Tibial nerve (tissue), 4 donors: ENCODE data around the gene PTDSS2. TPM values are rescaled to one million over a fixed set of nuclear protein-coding genes. Genes with fewer than 3 reads are reported as not detected.

Experiments used
- DNase-seq, 2 donors: peaks; one replicate each; pipeline ENCODE4 v3.0.0-alpha.2; 2019; ENCODE audit warnings: low spot score in 2 of 2
- H3K27ac ChIP-seq, 4 donors: fragments of 200-600 bp; sonication (generic) in 3 of 4; one replicate each; pipeline ENCODE4 v1.5.1; 2017 to 2019; ENCODE audit warnings: mild to moderate bottlenecking in 1 of 4
- H3K27me3 ChIP-seq, 2 donors: fragments of 200-600 bp; sonication (generic) in 1 of 2; one replicate each; pipeline versions ENCODE4 v1.5.1 to v1.6.0; 2017 to 2019
- H3K36me3 ChIP-seq, 3 donors: fragments of 200-600 bp; sonication (generic); one replicate each; pipeline ENCODE4 v1.5.1; 2018 to 2019
- H3K4me1 ChIP-seq, 4 donors: fragments of 200-600 bp; sonication (generic) in 3 of 4; one replicate each; pipeline ENCODE4 v1.5.1; 2017 to 2019
- H3K4me3 ChIP-seq, 4 donors: fragments of 200-600 bp; sonication (generic) in 3 of 4; one replicate each; pipeline ENCODE4 v1.5.1; 2017 to 2019; ENCODE audit warnings: mild to moderate bottlenecking in 1 of 4, moderate library complexity in 1 of 4
- H3K9me3 ChIP-seq, 4 donors: fragments of 200-600 bp; sonication (generic) in 3 of 4; one replicate each; pipeline ENCODE4 v1.5.1; 2017 to 2019
- CTCF ChIP-seq, 5 experiments: fragments of 200-600 bp in 3 of 5; fragments of 450-650 bp in 2 of 5; sonication (generic) in 3 of 5; IDR thresholded peaks; one replicate each; pipeline ENCODE4 v1.5.1; 2016 to 2019; ENCODE audit warnings: antibody characterized with exemption in 5 of 5, mild to moderate bottlenecking in 3 of 5, moderate library complexity in 2 of 5
- EP300 ChIP-seq, 2 donors: sonication (generic); formaldehyde crosslinking; IDR thresholded peaks; one replicate each; pipeline ENCODE4 v1.6.1; 2017; ENCODE audit warnings: antibody characterized with exemption in 2 of 2, mild to moderate bottlenecking in 1 of 2
- POLR2A ChIP-seq, 2 donors: fragments of 450-650 bp; IDR thresholded peaks; one replicate each; pipeline ENCODE4 v1.6.1; 2017; ENCODE audit warnings: antibody characterized with exemption in 2 of 2, mild to moderate bottlenecking in 2 of 2, moderate library complexity in 2 of 2
- WGBS, 2 donors: methylation state at CpG; one replicate each; pipeline ENCODE4 v1.1.5; 2018; 5-methylcytosine and 5-hydroxymethylcytosine counted together
- small RNA-seq: library from RNA; depleted of rRNA; stranded (forward); fragments of <200 nt; gene quantifications from one replicate; pipeline ENCODE3, GENCODE V24; 2016
- total RNA-seq, 4 donors: library from RNA; depleted of rRNA; stranded (reverse); fragments of >200 nt; gene quantifications; one replicate each; pipeline ENCODE4 v1.1.0, GENCODE V29; 2016

Gene PTDSS2
- total RNA-seq, 4 donors from 2014 or later, result 54.2 to 100 (median 63.9) TPM

- WGBS, 2 donors, result 6 to 8% methylated on average over 47 to 60 of the region's 93 CpGs
- Histone ChIP-seq H3K9me3 (no peaks in the 10 kb centered on the region), H3K4me3 (peak within 1 kb of the TSS; percentile 15 to 98 (median 73)), H3K36me3 (peaks cover 0 to 20% (median 0%) of the 10 kb centered on the region in 3 donors), H3K4me1 (peaks cover 0 to 46% (median 31%) of the 10 kb centered on the region in 4 donors), H3K27me3 (no peaks in the 10 kb centered on the region), H3K27ac (peak within 1 kb of the TSS; percentile 51 to 92 (median 89))
- TF ChIP-seq CTCF (IDR thresholded peaks at IDR 0.05) (no peak), EP300 (IDR thresholded peaks at IDR 0.05) (peak; percentile 62 to 64), POLR2A (IDR thresholded peaks at IDR 0.05) (peak in 1 of 2 donors; percentile 40)
- peak; percentile 49 to 51 for DNase-seq
These were observed 87.0 kb downstream of the PTDSS2 start, which contains the start of gene LRRC56 for GRCh38 chr11:536841-537621. Gene LRRC56 (plus strand): TSS chr11:537527. CDS start chr11:540685, 3,158 bp downstream.

- Histone ChIP-seq H3K27me3 (no peaks in the 10 kb centered on the region), H3K36me3 (peaks cover 0 to 13% (median 0%) of the 10 kb centered on the region in 3 donors), H3K9me3 (no peaks in the 10 kb centered on the region), H3K27ac (peak overlapping the region in 2 of 4 donors; percentile 10 to 86), H3K4me3 (peak overlapping the region; percentile 15 to 98 (median 73)), H3K4me1 (peaks cover 0 to 43% (median 31%) of the 10 kb centered on the region in 4 donors)
- TF ChIP-seq CTCF (IDR thresholded peaks at IDR 0.05), result no peak
- TF ChIP-seq EP300 (IDR thresholded peaks at IDR 0.05), result no peak
- no peak for TF ChIP-seq POLR2A (IDR thresholded peaks at IDR 0.05)
- 40 to 64% methylated on average over 10 to 15 of the region's 19 CpGs for WGBS, 2 donors
- no peak for DNase-seq
These were observed 87.7 kb downstream of the PTDSS2 start for GRCh38 chr11:537622-538430.

GRCh38 chr11:538431-539051, 88.5 kb downstream of the PTDSS2 start:
- no peak overlapping the region for H3K4me3 ChIP-seq
- H3K27me3 ChIP-seq, result no peaks in the 10 kb centered on the region
- 85 to 90% methylated on average over 20 of the region's 20 CpGs for WGBS, 2 donors
- H3K9me3 ChIP-seq, result no peaks in the 10 kb centered on the region
- peaks cover 0 to 35% (median 31%) of the 10 kb centered on the region in 4 donors for H3K4me1 ChIP-seq
- H3K36me3 ChIP-seq, result peaks cover 0 to 5% (median 0%) of the 10 kb centered on the region in 3 donors
- no peak overlapping the region for H3K27ac ChIP-seq
- no peak for DNase-seq
- TF ChIP-seq CTCF (IDR thresholded peaks at IDR 0.05) (no peak), EP300 (IDR thresholded peaks at IDR 0.05) (no peak), POLR2A (IDR thresholded peaks at IDR 0.05) (no peak)

- 84 to 96% methylated on average over 2 to 8 of the region's 8 CpGs for WGBS, 2 donors
- no peak for TF ChIP-seq EP300 (IDR thresholded peaks at IDR 0.05)
- TF ChIP-seq POLR2A (IDR thresholded peaks at IDR 0.05), result no peak
- no peak for TF ChIP-seq CTCF (IDR thresholded peaks at IDR 0.05)
- Histone ChIP-seq H3K4me3 (no peak overlapping the region), H3K27ac (no peak overlapping the region), H3K36me3 (no peaks in the 10 kb centered on the region), H3K9me3 (no peaks in the 10 kb centered on the region), H3K4me1 (peaks cover 0 to 24% (median 22%) of the 10 kb centered on the region in 4 donors), H3K27me3 (no peaks in the 10 kb centered on the region)
- no peak for DNase-seq
These were observed 89.9 kb downstream of the PTDSS2 start for GRCh38 chr11:539971-540481.

Small RNA genes lying within 50 kb of the gene (small RNA-seq; reads per million reads assigned to genes)
- gene RN7SL838P, result not detected

Other genes with a start within 250 kb of the PTDSS2 start
- 10 to 100 TPM; 30.9 to 43.9 (median 38.7) TPM for gene BET1L, start 242.9 kb upstream of the PTDSS2 start, total RNA-seq
- gene RIC8A, start 242.6 kb upstream of the PTDSS2 start, total RNA-seq, result 100 to 1,000 TPM in 3 of 4 donors, 10 to 100 TPM in 1; 69.0 to 118 (median 101) TPM
- gene SIRT3, start 213.9 kb upstream of the PTDSS2 start, total RNA-seq, result 10 to 100 TPM; 14.9 to 23.4 (median 17.5) TPM
- 100 to 1,000 TPM in 3 of 4 donors, 10 to 100 TPM in 1; 72.0 to 136 (median 120) TPM for gene PSMD13, start 213.3 kb upstream of the PTDSS2 start, total RNA-seq
- gene NLRP6, start 171.9 kb upstream of the PTDSS2 start, total RNA-seq, result 1 to 10 TPM; 1.0 to 3.3 (median 1.7) TPM
- 100 to 1,000 TPM in 1 of 4 donors, 10 to 100 TPM in 3; 43.7 to 166 (median 55.6) TPM for gene PGGHG, start 161.2 kb upstream of the PTDSS2 start, total RNA-seq
- gene IFITM5, start 150.8 kb upstream of the PTDSS2 start, total RNA-seq, result not detected
- 100 to 1,000 TPM; 258 to 624 (median 292) TPM for gene IFITM2, start 142.5 kb upstream of the PTDSS2 start, total RNA-seq
- 100 to 1,000 TPM; 216 to 431 (median 256) TPM for gene IFITM1, start 136.2 kb upstream of the PTDSS2 start, total RNA-seq
- gene IFITM3, start 129.4 kb upstream of the PTDSS2 start, total RNA-seq, result 100 to 1,000 TPM; 258 to 816 (median 325) TPM
- gene B4GALNT4, start 80.8 kb upstream of the PTDSS2 start, total RNA-seq, result 10 to 100 TPM in 2 of 4 donors, 1 to 10 TPM in 2; 7.1 to 22.2 (median 14.1) TPM
- 10 to 100 TPM in 3 of 4 donors, 1 to 10 TPM in 1; 4.6 to 16.2 (median 13.5) TPM for gene PKP3, start 56.1 kb upstream of the PTDSS2 start, total RNA-seq
- 10 to 100 TPM; 29.1 to 81.1 (median 69.3) TPM for gene SIGIRR, start 35.3 kb upstream of the PTDSS2 start, total RNA-seq
- gene ANO9, start 8.3 kb upstream of the PTDSS2 start, total RNA-seq, result under 1 TPM in 3 of 4 donors, not detected in 1; 0.78 to 0.90 (median 0.87) TPM
- gene RNH1, start 57.0 kb downstream of the PTDSS2 start, total RNA-seq, result 100 to 1,000 TPM; 220 to 303 (median 281) TPM
- 10 to 100 TPM; 64.3 to 71.1 (median 68.1) TPM for gene HRAS, start 85.3 kb downstream of the PTDSS2 start, total RNA-seq
- 1 to 10 TPM in 1 of 4 donors, under 1 TPM in 2, not detected in 1; 0.22 to 1.4 (median 0.60) TPM for gene LRRC56, start 87.2 kb downstream of the PTDSS2 start, total RNA-seq
- 1 to 10 TPM; 1.3 to 5.9 (median 3.2) TPM for gene LMNTD2, start 110.5 kb downstream of the PTDSS2 start, total RNA-seq
- 10 to 100 TPM; 21.0 to 25.6 (median 23.1) TPM for gene RASSF7, start 110.7 kb downstream of the PTDSS2 start, total RNA-seq
- gene PHRF1, start 126.2 kb downstream of the PTDSS2 start, total RNA-seq, result 10 to 100 TPM; 27.1 to 49.2 (median 34.9) TPM
- 10 to 100 TPM in 3 of 4 donors, 1 to 10 TPM in 1; 9.0 to 37.7 (median 27.5) TPM for gene IRF7, start 165.7 kb downstream of the PTDSS2 start, total RNA-seq
- not detected for gene CDHR5, start 174.7 kb downstream of the PTDSS2 start, total RNA-seq
- not detected for gene SCT, start 176.9 kb downstream of the PTDSS2 start, total RNA-seq
- 1 to 10 TPM in 1 of 4 donors, under 1 TPM in 2, not detected in 1; 0.84 to 2.5 (median 0.90) TPM for gene DRD4, start 187.0 kb downstream of the PTDSS2 start, total RNA-seq
- 10 to 100 TPM; 31.6 to 54.3 (median 41.2) TPM for gene DEAF1, start 244.9 kb downstream of the PTDSS2 start, total RNA-seq
- 10 to 100 TPM; 15.3 to 43.9 (median 38.1) TPM for gene TMEM80, start 245.5 kb downstream of the PTDSS2 start, total RNA-seq